Tibial nerve (tissue), 3 donors: Measurements from ENCODE around the gene NELFB.

ENCODE experiments used
- CTCF ChIP-seq, 5 experiments: fragments of 200-600 bp in 3 of 5; fragments of 450-650 bp in 2 of 5; sonication (generic) in 3 of 5; IDR thresholded peaks; one replicate each; pipeline ENCODE4 v1.5.1; 2016 to 2019; ENCODE audit warnings: antibody characterized with exemption in 5 of 5, mild to moderate bottlenecking in 3 of 5, moderate library complexity in 2 of 5
- POLR2A ChIP-seq, 2 donors: fragments of 450-650 bp; IDR thresholded peaks; one replicate each; pipeline ENCODE4 v1.6.1; 2017; ENCODE audit warnings: antibody characterized with exemption in 2 of 2, mild to moderate bottlenecking in 2 of 2, moderate library complexity in 2 of 2

GRCh38 chr9:137224830-137225694 lies 30.1 kb upstream of the NELFB start, which contains the start of gene CYSRT1:
- TF ChIP-seq CTCF (IDR thresholded peaks at IDR 0.05) (no peak), POLR2A (IDR thresholded peaks at IDR 0.05) (no peak)
